Epidermal melanocyte (primary cell): ENCODE measurements around the gene ETV1.
"Not testable (repeated sequence)": the region's sequence is repeated elsewhere in the genome, so short reads cannot be mapped to it uniquely, and the experiment has no call there.

ENCODE experiments used
- DNase-seq: peaks from one replicate; pipeline ENCODE4 v3.0.0; 2011; ENCODE audit warnings: low spot score; ENCODE audit not compliant: insufficient read length

Gene ETV1

GRCh38 chr7:13933091-13933490, 56.4 kb downstream of the ETV1 start:
- no peak for DNase-seq

GRCh38 chr7:13932131-13932530, 57.3 kb downstream of the ETV1 start:
- DNase-seq, result no peak

- no peak for DNase-seq
Observed at GRCh38 chr7:13921062-13921461, 68.4 kb downstream of the ETV1 start.

GRCh38 chr7:13920053-13920697, 69.3 kb downstream of the ETV1 start:
- peak; percentile 87 for DNase-seq

GRCh38 chr7:13918333-13918732, 71.1 kb downstream of the ETV1 start:
- not testable (repeated sequence) for DNase-seq

- DNase-seq, result not testable (repeated sequence)
Observed at GRCh38 chr7:13917103-13917502, 72.4 kb downstream of the ETV1 start.

GRCh38 chr7:13915891-13916290, 73.6 kb downstream of the ETV1 start:
- no peak for DNase-seq

- DNase-seq, result no peak
Observed at GRCh38 chr7:13912715-13913278, 76.7 kb downstream of the ETV1 start.

GRCh38 chr7:13911909-13912308, 77.6 kb downstream of the ETV1 start:
- no peak for DNase-seq

- DNase-seq, result no peak
Observed at GRCh38 chr7:13910805-13911551, 78.5 kb downstream of the ETV1 start.

- no peak for DNase-seq
Observed at GRCh38 chr7:13908667-13909397, 80.6 kb downstream of the ETV1 start.

- DNase-seq, result no peak
Observed at GRCh38 chr7:13907831-13908230, 81.6 kb downstream of the ETV1 start.

GRCh38 chr7:13904689-13905088, 84.8 kb downstream of the ETV1 start:
- DNase-seq, result peak; percentile 36

- no peak for DNase-seq
Observed at GRCh38 chr7:13904007-13904406, 85.5 kb downstream of the ETV1 start.

GRCh38 chr7:13901577-13901976, 87.9 kb downstream of the ETV1 start:
- DNase-seq, result no peak

GRCh38 chr7:13898957-13899670, 90.4 kb downstream of the ETV1 start:
- no peak for DNase-seq

GRCh38 chr7:13897819-13898218, 91.6 kb downstream of the ETV1 start:
- DNase-seq, result no peak

- no peak for DNase-seq
Observed at GRCh38 chr7:13894954-13895353, 94.5 kb downstream of the ETV1 start.

- no peak for DNase-seq
Observed at GRCh38 chr7:13894377-13894776, 95.1 kb downstream of the ETV1 start.

GRCh38 chr7:13890793-13891192, 98.7 kb downstream of the ETV1 start:
- no peak for DNase-seq

- no peak for DNase-seq
Observed at GRCh38 chr7:13886356-13886755, 103.1 kb downstream of the ETV1 start.
